HepG2 (cell line): Measurements from ENCODE around the gene HLF. TPM values are rescaled to one million over a fixed set of nuclear protein-coding genes. Genes with fewer than 3 reads are reported as not detected.

ENCODE experiments used
- HNF4A ChIP-seq: sonication (generic); formaldehyde crosslinking; IDR thresholded peaks from 2 replicates; pipeline ENCODE4 v1.4.0; 2020; ENCODE audit warnings: missing genetic modification reagents
- YEATS2 ChIP-seq: sonication (generic); formaldehyde crosslinking; IDR thresholded peaks from 2 replicates; pipeline ENCODE4 v1.4.0; 2020; ENCODE audit warnings: missing genetic modification reagents, borderline replicate concordance
- ZNF101 ChIP-seq: sonication (generic); formaldehyde crosslinking; IDR thresholded peaks from 2 replicates; pipeline ENCODE4 v1.4.0; 2020; ENCODE audit warnings: mild to moderate bottlenecking, low read depth, missing genetic modification reagents, borderline replicate concordance
- ZNF569 ChIP-seq: sonication (generic); formaldehyde crosslinking; IDR thresholded peaks from 2 replicates; pipeline ENCODE4 v1.5.0; 2020; ENCODE audit warnings: mild to moderate bottlenecking, missing genetic modification reagents, moderate library complexity, borderline replicate concordance
- polyA plus RNA-seq, 8 experiments: library from polyadenylated mRNA; depleted of rRNA in 3 of 8; stranded (reverse) in 7 of 8; unstranded in 1 of 8; fragments of >200 nt; fragmentation: Illumina TruSeq in 4 of 8; extraction: Trizol in 4 of 8; gene quantifications; 2 replicates each; pipeline versions ENCODE4 v1.2.1 to v1.2.3, GENCODE V29; 2011 to 2016; ENCODE audit warnings: low read depth in 4 of 8, missing spikeins in 1 of 8, mixed read lengths in 1 of 8; ENCODE audit not compliant: insufficient read depth in 1 of 8
- total RNA-seq, 5 experiments: library from RNA; depleted of rRNA; stranded (reverse); fragments of >200 nt; fragmentation: Illumina TruSeq; extraction: Trizol; gene quantifications; 2 replicates each; pipeline ENCODE4 v1.2.3, GENCODE V29; 2016; ENCODE audit warnings: low read depth in 1 of 5
- TF ChIP-seq, protein P1 (sequence below): sonication (generic); formaldehyde crosslinking; IDR thresholded peaks from one replicate; pipeline ENCODE4 v1.5.1; 2020; ENCODE audit warnings: mild to moderate bottlenecking, missing genetic modification reagents; ENCODE audit errors: not compliant biosample characterization
- TF ChIP-seq, protein P2 (sequence below): sonication (generic); formaldehyde crosslinking; IDR thresholded peaks from 2 replicates; pipeline ENCODE4 v1.8.1; 2023; ENCODE audit warnings: mild to moderate bottlenecking, inconsistent platforms, moderate library complexity, missing genetic modification reagents, borderline replicate concordance
- TF ChIP-seq, protein P3 (sequence below): sonication (generic); formaldehyde crosslinking; IDR thresholded peaks from 2 replicates; pipeline ENCODE4 v1.5.0; 2020; ENCODE audit warnings: mild to moderate bottlenecking, missing genetic modification reagents
- TF ChIP-seq, protein P4 (sequence below): sonication (generic); formaldehyde crosslinking; IDR thresholded peaks from 2 replicates; pipeline ENCODE4 v1.5.0; 2020; ENCODE audit warnings: mild to moderate bottlenecking, missing genetic modification reagents
- TF ChIP-seq, protein P5 (sequence below): sonication (generic); formaldehyde crosslinking; IDR thresholded peaks from 2 replicates; pipeline ENCODE4 v1.4.0; 2020; ENCODE audit warnings: mild to moderate bottlenecking, missing genetic modification reagents

The HLF gene
- total and polyA plus RNA-seq, 2 of the 13 experiments (the other 11 are each of a cell fraction or from before 2014, with no cell fraction given), result 202 to 346 TPM

DNA sequence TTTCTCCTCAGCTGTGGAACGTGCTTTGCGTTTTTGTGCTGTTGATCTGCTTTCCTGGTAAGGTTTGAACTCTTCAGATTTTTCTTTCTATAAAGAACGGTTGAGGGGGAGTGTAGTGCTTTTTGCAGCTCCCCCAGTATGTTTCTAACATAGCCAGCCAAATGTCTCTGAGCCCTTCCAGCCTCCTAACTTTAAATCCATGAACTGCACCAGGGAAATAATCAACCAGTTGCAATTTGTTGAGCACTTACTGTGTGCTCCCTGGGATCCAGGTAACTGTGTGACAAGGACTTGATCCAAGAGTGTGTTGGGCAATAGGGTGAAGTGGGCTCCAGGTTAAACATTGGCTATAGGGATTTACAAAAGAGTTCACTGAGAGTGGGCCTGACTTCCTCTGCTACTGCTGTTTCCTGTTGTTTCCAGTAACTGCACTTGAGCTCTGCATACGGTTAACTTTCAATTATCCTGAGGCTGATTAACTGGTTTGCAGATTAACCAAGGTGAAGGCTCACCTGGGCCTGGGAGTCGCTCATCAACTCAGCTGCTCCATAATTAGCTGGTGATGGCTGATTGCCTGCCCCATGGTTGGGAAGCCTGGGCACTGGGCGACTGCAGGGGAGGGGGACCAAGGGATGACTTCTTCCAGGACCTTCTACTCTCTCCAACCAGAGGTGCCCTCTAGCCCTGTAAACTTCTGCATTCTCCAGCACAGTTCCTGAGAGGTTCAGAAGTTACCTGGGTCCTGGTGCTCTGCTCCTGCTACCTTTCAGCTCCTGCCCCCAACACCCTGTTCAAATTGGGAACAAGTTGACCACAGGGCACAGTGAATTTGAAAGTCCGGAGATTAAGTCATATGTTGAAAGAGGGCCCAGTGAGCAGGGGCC, 19.5 kb downstream of the HLF start (continued):
- TF ChIP-seq, protein P1, sequence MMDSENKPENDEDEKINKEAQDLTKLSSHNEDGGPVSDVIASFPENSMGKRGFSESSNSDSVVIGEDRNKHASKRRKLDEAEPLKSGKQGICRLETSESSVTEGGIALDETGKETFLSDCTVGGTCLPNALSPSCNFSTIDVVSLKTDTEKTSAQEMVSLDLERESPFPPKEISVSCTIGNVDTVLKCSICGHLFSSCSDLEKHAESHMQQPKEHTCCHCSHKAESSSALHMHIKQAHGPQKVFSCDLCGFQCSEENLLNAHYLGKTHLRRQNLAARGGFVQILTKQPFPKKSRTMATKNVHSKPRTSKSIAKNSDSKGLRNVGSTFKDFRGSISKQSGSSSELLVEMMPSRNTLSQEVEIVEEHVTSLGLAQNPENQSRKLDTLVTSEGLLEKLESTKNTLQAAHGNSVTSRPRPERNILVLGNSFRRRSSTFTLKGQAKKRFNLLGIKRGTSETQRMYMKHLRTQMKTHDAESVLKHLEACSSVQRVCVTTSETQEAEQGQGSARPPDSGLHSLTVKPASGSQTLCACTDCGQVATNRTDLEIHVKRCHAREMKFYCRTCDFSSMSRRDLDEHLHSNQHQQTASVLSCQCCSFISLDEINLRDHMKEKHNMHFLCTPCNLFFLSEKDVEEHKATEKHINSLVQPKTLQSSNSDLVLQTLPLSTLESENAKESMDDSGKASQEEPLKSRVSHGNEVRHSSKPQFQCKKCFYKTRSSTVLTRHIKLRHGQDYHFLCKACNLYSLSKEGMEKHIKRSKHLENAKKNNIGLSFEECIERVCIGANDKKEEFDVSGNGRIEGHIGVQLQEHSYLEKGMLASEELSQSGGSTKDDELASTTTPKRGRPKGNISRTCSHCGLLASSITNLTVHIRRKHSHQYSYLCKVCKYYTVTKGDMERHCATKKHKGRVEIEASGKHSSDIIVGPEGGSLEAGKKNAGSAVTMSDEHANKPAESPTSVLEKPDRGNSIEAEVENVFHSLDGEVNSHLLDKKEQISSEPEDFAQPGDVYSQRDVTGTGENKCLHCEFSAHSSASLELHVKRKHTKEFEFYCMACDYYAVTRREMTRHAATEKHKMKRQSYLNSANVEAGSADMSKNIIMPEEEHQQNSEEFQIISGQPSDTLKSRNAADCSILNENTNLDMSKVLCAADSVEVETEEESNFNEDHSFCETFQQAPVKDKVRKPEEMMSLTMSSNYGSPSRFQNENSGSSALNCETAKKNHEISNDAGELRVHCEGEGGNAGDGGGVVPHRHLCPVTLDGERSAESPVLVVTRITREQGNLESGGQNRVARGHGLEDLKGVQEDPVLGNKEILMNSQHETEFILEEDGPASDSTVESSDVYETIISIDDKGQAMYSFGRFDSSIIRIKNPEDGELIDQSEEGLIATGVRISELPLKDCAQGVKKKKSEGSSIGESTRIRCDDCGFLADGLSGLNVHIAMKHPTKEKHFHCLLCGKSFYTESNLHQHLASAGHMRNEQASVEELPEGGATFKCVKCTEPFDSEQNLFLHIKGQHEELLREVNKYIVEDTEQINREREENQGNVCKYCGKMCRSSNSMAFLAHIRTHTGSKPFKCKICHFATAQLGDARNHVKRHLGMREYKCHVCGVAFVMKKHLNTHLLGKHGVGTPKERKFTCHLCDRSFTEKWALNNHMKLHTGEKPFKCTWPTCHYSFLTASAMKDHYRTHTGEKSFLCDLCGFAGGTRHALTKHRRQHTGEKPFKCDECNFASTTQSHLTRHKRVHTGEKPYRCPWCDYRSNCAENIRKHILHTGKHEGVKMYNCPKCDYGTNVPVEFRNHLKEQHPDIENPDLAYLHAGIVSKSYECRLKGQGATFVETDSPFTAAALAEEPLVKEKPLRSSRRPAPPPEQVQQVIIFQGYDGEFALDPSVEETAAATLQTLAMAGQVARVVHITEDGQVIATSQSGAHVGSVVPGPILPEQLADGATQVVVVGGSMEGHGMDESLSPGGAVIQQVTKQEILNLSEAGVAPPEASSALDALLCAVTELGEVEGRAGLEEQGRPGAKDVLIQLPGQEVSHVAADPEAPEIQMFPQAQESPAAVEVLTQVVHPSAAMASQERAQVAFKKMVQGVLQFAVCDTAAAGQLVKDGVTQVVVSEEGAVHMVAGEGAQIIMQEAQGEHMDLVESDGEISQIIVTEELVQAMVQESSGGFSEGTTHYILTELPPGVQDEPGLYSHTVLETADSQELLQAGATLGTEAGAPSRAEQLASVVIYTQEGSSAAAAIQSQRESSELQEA, result no peak
- peak; percentile 88 for TF ChIP-seq HNF4A (CRISPR knock-in tag)
- TF ChIP-seq, protein P2, sequence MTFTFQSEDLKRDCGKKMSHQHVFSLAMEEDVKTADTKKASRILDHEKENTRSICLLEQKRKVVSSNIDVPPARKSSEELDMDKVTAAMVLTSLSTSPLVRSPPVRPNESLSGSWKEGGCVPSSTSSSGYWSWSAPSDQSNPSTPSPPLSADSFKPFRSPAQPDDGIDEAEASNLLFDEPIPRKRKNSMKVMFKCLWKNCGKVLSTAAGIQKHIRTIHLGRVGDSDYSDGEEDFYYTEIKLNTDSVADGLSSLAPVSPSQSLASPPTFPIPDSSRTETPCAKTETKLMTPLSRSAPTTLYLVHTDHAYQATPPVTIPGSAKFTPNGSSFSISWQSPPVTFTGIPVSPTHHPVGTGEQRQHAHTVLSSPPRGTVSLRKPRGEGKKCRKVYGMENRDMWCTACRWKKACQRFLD, result peak; percentile 41; the same call in 1 of the 2 replicates
- no peak; the same call in 1 of the 2 replicates for TF ChIP-seq ZNF101 (CRISPR knock-in tag)
- TF ChIP-seq, protein P3, sequence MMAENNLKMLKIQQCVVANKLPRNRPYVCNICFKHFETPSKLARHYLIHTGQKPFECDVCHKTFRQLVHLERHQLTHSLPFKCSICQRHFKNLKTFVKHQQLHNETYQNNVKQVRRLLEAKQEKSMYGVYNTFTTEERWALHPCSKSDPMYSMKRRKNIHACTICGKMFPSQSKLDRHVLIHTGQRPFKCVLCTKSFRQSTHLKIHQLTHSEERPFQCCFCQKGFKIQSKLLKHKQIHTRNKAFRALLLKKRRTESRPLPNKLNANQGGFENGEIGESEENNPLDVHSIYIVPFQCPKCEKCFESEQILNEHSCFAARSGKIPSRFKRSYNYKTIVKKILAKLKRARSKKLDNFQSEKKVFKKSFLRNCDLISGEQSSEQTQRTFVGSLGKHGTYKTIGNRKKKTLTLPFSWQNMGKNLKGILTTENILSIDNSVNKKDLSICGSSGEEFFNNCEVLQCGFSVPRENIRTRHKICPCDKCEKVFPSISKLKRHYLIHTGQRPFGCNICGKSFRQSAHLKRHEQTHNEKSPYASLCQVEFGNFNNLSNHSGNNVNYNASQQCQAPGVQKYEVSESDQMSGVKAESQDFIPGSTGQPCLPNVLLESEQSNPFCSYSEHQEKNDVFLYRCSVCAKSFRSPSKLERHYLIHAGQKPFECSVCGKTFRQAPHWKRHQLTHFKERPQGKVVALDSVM (CRISPR knock-in tag), result peak; percentile 9; the same call in 1 of the 2 replicates
- TF ChIP-seq, protein P4, sequence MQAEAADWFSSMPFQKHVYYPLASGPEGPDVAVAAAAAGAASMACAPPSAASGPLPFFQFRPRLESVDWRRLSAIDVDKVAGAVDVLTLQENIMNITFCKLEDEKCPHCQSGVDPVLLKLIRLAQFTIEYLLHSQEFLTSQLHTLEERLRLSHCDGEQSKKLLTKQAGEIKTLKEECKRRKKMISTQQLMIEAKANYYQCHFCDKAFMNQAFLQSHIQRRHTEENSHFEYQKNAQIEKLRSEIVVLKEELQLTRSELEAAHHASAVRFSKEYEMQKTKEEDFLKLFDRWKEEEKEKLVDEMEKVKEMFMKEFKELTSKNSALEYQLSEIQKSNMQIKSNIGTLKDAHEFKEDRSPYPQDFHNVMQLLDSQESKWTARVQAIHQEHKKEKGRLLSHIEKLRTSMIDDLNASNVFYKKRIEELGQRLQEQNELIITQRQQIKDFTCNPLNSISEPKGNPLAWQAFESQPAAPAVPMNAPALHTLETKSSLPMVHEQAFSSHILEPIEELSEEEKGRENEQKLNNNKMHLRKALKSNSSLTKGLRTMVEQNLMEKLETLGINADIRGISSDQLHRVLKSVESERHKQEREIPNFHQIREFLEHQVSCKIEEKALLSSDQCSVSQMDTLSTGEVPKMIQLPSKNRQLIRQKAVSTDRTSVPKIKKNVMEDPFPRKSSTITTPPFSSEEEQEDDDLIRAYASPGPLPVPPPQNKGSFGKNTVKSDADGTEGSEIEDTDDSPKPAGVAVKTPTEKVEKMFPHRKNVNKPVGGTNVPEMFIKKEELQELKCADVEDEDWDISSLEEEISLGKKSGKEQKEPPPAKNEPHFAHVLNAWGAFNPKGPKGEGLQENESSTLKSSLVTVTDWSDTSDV, result no peak
- peak; percentile 42; the same call in 1 of the 2 replicates for TF ChIP-seq YEATS2 (CRISPR knock-in tag)
- TF ChIP-seq, protein P5, sequence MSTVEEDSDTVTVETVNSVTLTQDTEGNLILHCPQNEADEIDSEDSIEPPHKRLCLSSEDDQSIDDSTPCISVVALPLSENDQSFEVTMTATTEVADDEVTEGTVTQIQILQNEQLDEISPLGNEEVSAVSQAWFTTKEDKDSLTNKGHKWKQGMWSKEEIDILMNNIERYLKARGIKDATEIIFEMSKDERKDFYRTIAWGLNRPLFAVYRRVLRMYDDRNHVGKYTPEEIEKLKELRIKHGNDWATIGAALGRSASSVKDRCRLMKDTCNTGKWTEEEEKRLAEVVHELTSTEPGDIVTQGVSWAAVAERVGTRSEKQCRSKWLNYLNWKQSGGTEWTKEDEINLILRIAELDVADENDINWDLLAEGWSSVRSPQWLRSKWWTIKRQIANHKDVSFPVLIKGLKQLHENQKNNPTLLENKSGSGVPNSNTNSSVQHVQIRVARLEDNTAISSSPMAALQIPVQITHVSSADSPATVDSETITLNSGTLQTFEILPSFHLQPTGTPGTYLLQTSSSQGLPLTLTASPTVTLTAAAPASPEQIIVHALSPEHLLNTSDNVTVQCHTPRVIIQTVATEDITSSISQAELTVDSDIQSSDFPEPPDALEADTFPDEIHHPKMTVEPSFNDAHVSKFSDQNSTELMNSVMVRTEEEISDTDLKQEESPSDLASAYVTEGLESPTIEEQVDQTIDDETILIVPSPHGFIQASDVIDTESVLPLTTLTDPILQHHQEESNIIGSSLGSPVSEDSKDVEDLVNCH (CRISPR knock-in tag), result no peak
- TF ChIP-seq ZNF569 (CRISPR knock-in tag), result no peak
